Measurements from ENCODE around the gene FOXN3. TPM values are rescaled to one million over a fixed set of nuclear protein-coding genes. Genes with fewer than 3 reads are reported as not detected.

The FOXN3 gene
- total and polyA plus RNA-seq, 2 experiments from 2014 or later, result 98.9 to 167 TPM

- peaks cover 6% of the 10 kb centered on the region; the same call in 1 of the 2 replicates for H3K4me1 ChIP-seq (ENCODE audit: insufficient read depth)
- Mint-ChIP-seq H3K9me3 (peaks cover 14% of the 10 kb centered on the region; the same call in 2 of the 3 replicates), H3K36me3 (ENCODE audit: low read depth) (peaks cover 78% of the 10 kb centered on the region), H3K4me1 (peaks cover 11% of the 10 kb centered on the region), H3K4me3 (no peak overlapping the region), H3K27ac (no peak overlapping the region), H3K27me3 (ENCODE audit: insufficient read depth, low read depth, poor library complexity) (peaks cover 16% of the 10 kb centered on the region)
- ATAC-seq, result no peak
- no peaks in the 10 kb centered on the region for H3K27me3 ChIP-seq (ENCODE audit: insufficient read depth)
- no peaks in the 10 kb centered on the region for H3K9me2 ChIP-seq (ENCODE audit: insufficient read depth)
- H3K79me2 ChIP-seq (replicated peaks; ENCODE audit: insufficient read depth), result 0 out of 2 replicates have a peak, but pooled peaks cover 9% of the 10 kb centered on the region
- H4K20me1 ChIP-seq (replicated peaks; ENCODE audit: insufficient read depth), result no peaks in the 10 kb centered on the region
- 0 out of 2 replicates have a peak, but pooled peaks cover 22% of the 10 kb centered on the region for H3K36me3 ChIP-seq (ENCODE audit: insufficient read depth)
- H3K4me3 ChIP-seq, result no peak overlapping the region
- no peak for DNase-seq (ENCODE audit: low spot score)
- no peak for TF ChIP-seq JUNB (IDR thresholded peaks at IDR 0.05; ENCODE audit: unreplicated experiment)
- TF ChIP-seq EZH2 (IDR thresholded peaks at IDR 0.05; ENCODE audit: low read depth, unreplicated experiment), result no peak
- no peak for TF ChIP-seq NANOG (IDR thresholded peaks at IDR 0.05; ENCODE audit: borderline replicate concordance)
- TF ChIP-seq STAT1 (IDR thresholded peaks at IDR 0.05; ENCODE audit: unreplicated experiment), result no peak
- TF ChIP-seq ZNF114 (CRISPR knock-in tag; IDR thresholded peaks at IDR 0.05), result no peak
- no peak for TF ChIP-seq ZNF462 (CRISPR knock-in tag; IDR thresholded peaks at IDR 0.05)
- TF ChIP-seq ETS1 (IDR thresholded peaks at IDR 0.05), result no peak
- no peak for TF ChIP-seq CTCF (conservative IDR thresholded peaks at IDR 0.05; ENCODE audit: low read depth in 2 of 2)
- no peak for TF ChIP-seq CREB1 (CRISPR knock-in tag; IDR thresholded peaks at IDR 0.05; ENCODE audit: low read depth)
- TF ChIP-seq REST (IDR thresholded peaks at IDR 0.05; ENCODE audit: unreplicated experiment), result no peak
- TF ChIP-seq POLR2AphosphoS5 (IDR thresholded peaks at IDR 0.05; ENCODE audit: low read depth), result no peak
- TF ChIP-seq EZH2phosphoT487 (IDR thresholded peaks at IDR 0.05; ENCODE audit: unreplicated experiment), result no peak
- TF ChIP-seq ZNF331 (CRISPR knock-in tag; IDR thresholded peaks at IDR 0.05; ENCODE audit: low read depth), result no peak
- no peak overlapping the region for H2AFZ ChIP-seq
- peaks cover 6% of the 10 kb centered on the region; the same call in 1 of the 2 replicates for H3F3A ChIP-seq (replicated peaks; ENCODE audit: low read depth)
- no peak overlapping the region for H3K4me2 ChIP-seq
- no peak overlapping the region for H3K27ac ChIP-seq (ENCODE audit: low read depth)
Observed at GRCh38 chr14:89175881-89176799, 240.9 kb downstream of the FOXN3 start.

Measured in GM23338 (cell line).